GM23338 (cell line): ENCODE results near the gene ZSWIM5. TPM values are rescaled to one million over a fixed set of nuclear protein-coding genes. Genes with fewer than 3 reads are reported as not detected.
"Not testable (repeated sequence)": the region's sequence is repeated elsewhere in the genome, so short reads cannot be mapped to it uniquely, and the experiment has no call there.

Experiments used
- ATAC-seq: fragments of 200-7000 bp; cut with Tn5 transposase; 3 replicates; pipeline ENCODE4 v1.9.1; 2020
- DNase-seq: peaks from one replicate; pipeline ENCODE4 v3.0.0-alpha.2; 2015; ENCODE audit warnings: low spot score
- H2AFZ ChIP-seq: fragments of 200-600 bp; sonication (generic); 2 replicates; pipeline ENCODE4 v1.8.0; 2016; ENCODE audit warnings: antibody characterized with exemption, mild to moderate bottlenecking, moderate library complexity
- H3F3A ChIP-seq: fragments of 200-600 bp; sonication (generic); replicated peaks from 2 replicates; pipeline ENCODE4 v1.8.0; 2017; ENCODE audit warnings: antibody characterized with exemption, mixed run types, low read depth
- H3K27ac ChIP-seq: fragments of 200-600 bp; sonication (generic); 2 replicates; pipeline ENCODE4 v1.6.1; 2016; ENCODE audit warnings: low read depth
- H3K27me3 ChIP-seq: fragments of 200-600 bp; sonication (generic); 2 replicates; pipeline ENCODE4 v1.8.0; 2016; ENCODE audit warnings: mild to moderate bottlenecking, mixed run types, moderate library complexity; ENCODE audit not compliant: insufficient read depth
- H3K36me3 ChIP-seq: fragments of 200-600 bp; sonication (generic); 2 replicates; pipeline ENCODE4 v1.8.0; 2016; ENCODE audit warnings: mild to moderate bottlenecking; ENCODE audit not compliant: insufficient read depth
- H3K4me1 ChIP-seq: fragments of 200-600 bp; sonication (generic); 2 replicates; pipeline ENCODE4 v1.8.0; 2016; ENCODE audit warnings: mild to moderate bottlenecking, moderate library complexity; ENCODE audit not compliant: insufficient read depth
- H3K4me2 ChIP-seq: fragments of 200-600 bp; sonication (generic); 2 replicates; pipeline ENCODE4 v1.7.1; 2017; ENCODE audit warnings: mixed run types
- H3K4me3 ChIP-seq: fragments of 200-600 bp; sonication (generic); 2 replicates; pipeline ENCODE4 v1.6.1; 2016; ENCODE audit warnings: mixed run types
- H3K79me2 ChIP-seq: fragments of 200-600 bp; sonication (generic); replicated peaks from 2 replicates; pipeline ENCODE4 v1.8.0; 2017; ENCODE audit warnings: mild to moderate bottlenecking; ENCODE audit not compliant: insufficient read depth
- H3K9me2 ChIP-seq: fragments of 200-600 bp; sonication (generic); 2 replicates; pipeline ENCODE4 v1.8.0; 2017; ENCODE audit not compliant: insufficient read depth
- H4K20me1 ChIP-seq: fragments of 200-600 bp; sonication (generic); replicated peaks from 2 replicates; pipeline ENCODE4 v1.8.0; 2017; ENCODE audit warnings: mild to moderate bottlenecking; ENCODE audit not compliant: insufficient read depth
- H3K27ac Mint-ChIP-seq: 2 replicates; pipeline ENCODE4 v1.8.0; 2020; ENCODE audit warnings: inconsistent platforms, mild to moderate bottlenecking, moderate library complexity, mixed read lengths
- H3K27me3 Mint-ChIP-seq: 3 replicates; pipeline ENCODE4 v1.8.0; 2022; ENCODE audit warnings: low read depth, mild to moderate bottlenecking, moderate library complexity, mixed read lengths, inconsistent platforms; ENCODE audit not compliant: insufficient read depth, poor library complexity
- H3K36me3 Mint-ChIP-seq: 3 replicates; pipeline ENCODE4 v1.8.0; 2021; ENCODE audit warnings: low read depth, mild to moderate bottlenecking, inconsistent platforms, moderate library complexity, mixed read lengths
- H3K4me1 Mint-ChIP-seq: 3 replicates; pipeline ENCODE4 v1.8.0; 2020; ENCODE audit warnings: mild to moderate bottlenecking, inconsistent platforms, mixed read lengths
- H3K4me3 Mint-ChIP-seq: 3 replicates; pipeline ENCODE4 v1.8.0; 2021; ENCODE audit warnings: moderate library complexity, mild to moderate bottlenecking, inconsistent platforms, mixed read lengths
- H3K9me3 Mint-ChIP-seq: 3 replicates; pipeline ENCODE4 v1.8.0; 2020; ENCODE audit warnings: moderate library complexity, mild to moderate bottlenecking, inconsistent platforms, mixed read lengths
- CTCF ChIP-seq, 2 experiments: fragments of 200-600 bp in 1 of 2; sonication (generic) in 1 of 2; conservative IDR thresholded peaks; 2 replicates each; pipeline versions ENCODE4 v1.5.1 to v1.6.1; 2016 to 2017; ENCODE audit warnings: antibody characterized with exemption in 2 of 2, low read depth in 2 of 2, mild to moderate bottlenecking in 2 of 2, moderate library complexity in 1 of 2
- ETS1 ChIP-seq: IDR thresholded peaks from 2 replicates; pipeline ENCODE4 v1.6.1; 2016; ENCODE audit warnings: antibody characterized with exemption
- REST ChIP-seq: IDR thresholded peaks from one replicate; pipeline ENCODE4 v1.6.1; 2018; ENCODE audit warnings: antibody characterized with exemption; ENCODE audit not compliant: unreplicated experiment
- STAT1 ChIP-seq: IDR thresholded peaks from one replicate; pipeline ENCODE4 v1.6.1; 2016; ENCODE audit warnings: antibody characterized with exemption; ENCODE audit not compliant: unreplicated experiment
- polyA plus RNA-seq: library from polyadenylated mRNA; unstranded; fragments of >200 nt; fragmentation: Nextera tagmentation; extraction: Ambion mirVana; gene quantifications from 2 replicates; pipeline ENCODE4 v1.2.1, GENCODE V29; 2016
- total RNA-seq: library from RNA; depleted of rRNA; stranded (reverse); fragments of >200 nt; shearing (Covaris generic); gene quantifications from 2 replicates; pipeline ENCODE4 v1.2.3, GENCODE V29; 2014

Gene ZSWIM5
- total and polyA plus RNA-seq, 2 experiments from 2014 or later = 0.65 to 3.6 TPM

- TF ChIP-seq STAT1 = no peak
- TF ChIP-seq REST = no peak
- TF ChIP-seq CTCF (conservative IDR thresholded peaks at IDR 0.05; ENCODE audit: low read depth in 2 of 2) = no peak
- no peak for TF ChIP-seq ETS1
Observed at GRCh38 chr1:45107782-45108181, 98.6 kb downstream of the ZSWIM5 start (continued).

GRCh38 chr1:45106864-45107263 lies 99.5 kb downstream of the ZSWIM5 start:
- H3K27me3 Mint-ChIP-seq, H3K27ac Mint-ChIP-seq, H3K4me3 ChIP-seq, H3K4me3 Mint-ChIP-seq, H3K9me2 ChIP-seq, H3K27ac ChIP-seq, H3K27me3 ChIP-seq, H3K79me2 ChIP-seq, H3K4me1 Mint-ChIP-seq, H3K4me1 ChIP-seq, ATAC-seq, H4K20me1 ChIP-seq, DNase-seq, H3K4me2 ChIP-seq, H3F3A ChIP-seq, H3K36me3 ChIP-seq, H2AFZ ChIP-seq: not testable (repeated sequence)
- H3K9me3 Mint-ChIP-seq = peaks cover 38% of the 10 kb centered on the region
- peaks cover 19% of the 10 kb centered on the region; the same call in 2 of the 3 replicates for H3K36me3 Mint-ChIP-seq

- H3K27ac Mint-ChIP-seq, H2AFZ ChIP-seq, H3K36me3 ChIP-seq, DNase-seq, H4K20me1 ChIP-seq, ATAC-seq, H3K4me1 Mint-ChIP-seq, H3K27me3 Mint-ChIP-seq, H3F3A ChIP-seq, H3K27ac ChIP-seq, H3K79me2 ChIP-seq, H3K4me2 ChIP-seq, H3K4me3 ChIP-seq, H3K4me1 ChIP-seq, H3K9me2 ChIP-seq, H3K4me3 Mint-ChIP-seq, H3K27me3 ChIP-seq: not testable (repeated sequence)
- peaks cover 37% of the 10 kb centered on the region for H3K9me3 Mint-ChIP-seq
- peaks cover 19% of the 10 kb centered on the region; the same call in 2 of the 3 replicates for H3K36me3 Mint-ChIP-seq
Observed at GRCh38 chr1:45106156-45106545, 100.3 kb downstream of the ZSWIM5 start.

GRCh38 chr1:45105486-45106155 lies 100.8 kb downstream of the ZSWIM5 start:
- not testable (repeated sequence) for H3K79me2 ChIP-seq, H3K27me3 ChIP-seq, H2AFZ ChIP-seq, H3K9me2 ChIP-seq, H3K4me2 ChIP-seq, H3K4me1 Mint-ChIP-seq, H3K27ac ChIP-seq, H4K20me1 ChIP-seq, DNase-seq, H3K4me1 ChIP-seq, ATAC-seq, H3K27ac Mint-ChIP-seq, H3K4me3 Mint-ChIP-seq, H3K27me3 Mint-ChIP-seq, H3K36me3 ChIP-seq, H3K4me3 ChIP-seq, H3F3A ChIP-seq
- Mint-ChIP-seq H3K9me3 (peaks cover 32% of the 10 kb centered on the region), H3K36me3 (peaks cover 19% of the 10 kb centered on the region; the same call in 2 of the 3 replicates)
